Memory B cell (primary cell): ENCODE measurements around the gene PRDM15.

Source experiments
- ATAC-seq: fragments of 150-1000 bp; cut with Tn5 transposase; 2 replicates; pipeline ENCODE4 v1.10.0; 2021; ENCODE audit warnings: low read depth, mild to moderate bottlenecking, moderate library complexity
- DNase-seq, 2 donors: peaks; one replicate each; pipeline ENCODE4 v3.0.0; 2022; ENCODE audit warnings: low spot score in 2 of 2
- H3K27ac Mint-ChIP-seq: one replicate; pipeline ENCODE4 v1.8.0; 2022; ENCODE audit warnings: mild to moderate bottlenecking, moderate library complexity, mixed read lengths
- H3K27me3 Mint-ChIP-seq: one replicate; pipeline ENCODE4 v1.8.0; 2022; ENCODE audit warnings: mixed read lengths
- H3K36me3 Mint-ChIP-seq: one replicate; pipeline ENCODE4 v1.8.0; 2022; ENCODE audit warnings: mild to moderate bottlenecking, mixed read lengths
- H3K4me1 Mint-ChIP-seq: one replicate; pipeline ENCODE4 v1.8.0; 2022; ENCODE audit warnings: mixed read lengths
- H3K4me3 Mint-ChIP-seq: one replicate; pipeline ENCODE4 v1.8.0; 2022; ENCODE audit warnings: mild to moderate bottlenecking, moderate library complexity, mixed read lengths
- H3K9me3 Mint-ChIP-seq: one replicate; pipeline ENCODE4 v1.8.0; 2022; ENCODE audit warnings: mixed read lengths

PRDM15 gene

DNA sequence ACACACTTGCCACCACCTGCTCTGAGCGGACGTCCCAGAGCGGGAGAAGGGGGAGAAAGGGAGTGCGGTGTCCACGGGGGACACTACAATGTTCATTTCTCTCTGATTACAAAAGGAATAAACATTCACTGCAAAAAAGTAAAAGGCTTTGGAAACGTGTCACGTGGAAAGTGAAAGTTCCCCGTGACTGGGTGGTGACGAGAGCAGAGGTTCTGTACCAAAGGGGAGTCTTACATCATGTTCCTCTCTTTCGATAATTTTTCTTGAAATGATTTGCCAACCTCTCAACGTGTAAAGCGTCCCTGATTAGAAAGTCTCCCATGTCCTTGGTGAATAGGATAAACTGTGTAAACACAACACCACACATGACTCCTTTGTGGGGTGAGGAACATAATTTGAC is 22.0 kb upstream of the PRDM15 start:
- Mint-ChIP-seq H3K9me3 (no peaks in the 10 kb centered on the region), H3K27ac (no peak overlapping the region), H3K4me3 (no peak overlapping the region), H3K4me1 (peaks cover under 1% of the 10 kb centered on the region), H3K36me3 (peaks cover 25% of the 10 kb centered on the region), H3K27me3 (no peaks in the 10 kb centered on the region)
- DNase-seq (no peak), ATAC-seq (no peak)

GRCh38 chr21:41900401-41900800 is 21.3 kb upstream of the PRDM15 start:
- Mint-ChIP-seq H3K4me3 (no peak overlapping the region), H3K9me3 (no peaks in the 10 kb centered on the region), H3K27me3 (no peaks in the 10 kb centered on the region), H3K4me1 (peaks cover 4% of the 10 kb centered on the region), H3K27ac (no peak overlapping the region), H3K36me3 (peaks cover 20% of the 10 kb centered on the region)
- ATAC-seq (no peak), DNase-seq (no peak)

DNA sequence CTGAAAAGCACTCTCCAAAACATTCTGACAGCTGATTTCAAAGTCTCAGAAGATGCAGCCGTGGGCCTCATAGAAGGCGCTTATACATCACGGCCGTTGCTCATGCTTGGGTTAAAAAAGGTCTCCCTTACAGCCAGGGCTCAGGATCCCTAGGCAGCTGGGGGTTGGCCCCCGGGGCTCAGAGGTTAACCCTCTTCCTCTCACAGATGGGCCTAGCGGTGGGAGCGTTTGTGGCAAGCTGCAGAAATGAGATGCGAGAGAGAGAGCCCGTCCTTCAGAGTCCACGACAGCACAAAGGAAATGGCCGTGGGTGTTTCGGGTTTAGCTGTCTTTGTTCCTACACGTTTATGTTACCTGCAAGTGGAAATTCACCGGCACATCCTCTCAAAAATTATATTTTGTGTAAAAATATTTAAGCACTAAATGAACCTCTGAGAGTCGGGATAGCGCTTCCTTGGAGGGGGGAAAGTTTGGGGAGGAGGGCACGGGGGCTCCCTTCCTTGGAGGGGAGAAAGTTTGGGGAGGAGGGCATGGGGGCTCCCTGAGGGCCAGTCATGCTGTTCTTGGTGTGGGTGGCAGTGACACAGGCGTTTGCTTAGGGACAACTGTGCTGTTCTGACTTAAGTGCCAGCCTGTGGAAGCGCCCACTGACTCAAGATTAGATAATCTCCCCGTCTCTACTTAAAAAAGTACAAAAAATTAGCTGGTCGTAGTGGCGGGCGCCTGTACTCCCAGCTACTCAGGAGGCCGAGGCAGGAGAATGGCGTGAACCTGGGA is 20.5 kb upstream of the PRDM15 start:
- DNase-seq (no peak), ATAC-seq (no peak)
- Mint-ChIP-seq H3K4me1 (peaks cover 4% of the 10 kb centered on the region), H3K27me3 (no peaks in the 10 kb centered on the region), H3K36me3 (peaks cover 20% of the 10 kb centered on the region), H3K9me3 (no peaks in the 10 kb centered on the region), H3K27ac (no peak overlapping the region), H3K4me3 (no peak overlapping the region)

DNA sequence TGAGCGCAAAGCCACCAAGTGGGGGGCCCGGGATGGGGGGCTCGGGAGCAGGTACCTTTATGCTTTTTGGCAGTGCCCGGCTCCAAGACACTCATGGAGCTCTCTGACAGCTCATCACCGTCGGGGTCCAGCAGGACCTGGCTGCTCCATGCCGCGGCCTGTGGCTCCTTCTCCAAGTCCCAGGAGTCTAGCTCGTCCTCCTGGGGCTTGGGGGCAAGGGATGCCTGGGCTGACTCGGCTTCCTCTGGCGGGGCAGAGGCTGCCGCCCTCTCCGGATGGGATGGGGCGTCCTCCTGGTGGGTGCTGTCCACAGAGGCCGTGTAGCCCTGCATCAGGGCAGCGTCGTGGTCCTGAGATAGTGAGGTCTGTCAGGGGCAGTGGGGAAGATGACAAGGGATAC is 19.9 kb upstream of the PRDM15 start:
- Mint-ChIP-seq H3K9me3 (no peaks in the 10 kb centered on the region), H3K36me3 (peaks cover 20% of the 10 kb centered on the region), H3K4me1 (peaks cover 4% of the 10 kb centered on the region), H3K4me3 (no peak overlapping the region), H3K27me3 (no peaks in the 10 kb centered on the region), H3K27ac (no peak overlapping the region)
- ATAC-seq (no peak), DNase-seq (no peak)

- no peak for ATAC-seq
- Mint-ChIP-seq H3K27ac (no peak overlapping the region), H3K27me3 (no peaks in the 10 kb centered on the region), H3K9me3 (no peaks in the 10 kb centered on the region), H3K4me1 (peaks cover 4% of the 10 kb centered on the region), H3K36me3 (peaks cover 20% of the 10 kb centered on the region), H3K4me3 (no peak overlapping the region)
- no peak for DNase-seq
These were observed 18.6 kb upstream of the PRDM15 start for GRCh38 chr21:41897700-41898099.

DNA sequence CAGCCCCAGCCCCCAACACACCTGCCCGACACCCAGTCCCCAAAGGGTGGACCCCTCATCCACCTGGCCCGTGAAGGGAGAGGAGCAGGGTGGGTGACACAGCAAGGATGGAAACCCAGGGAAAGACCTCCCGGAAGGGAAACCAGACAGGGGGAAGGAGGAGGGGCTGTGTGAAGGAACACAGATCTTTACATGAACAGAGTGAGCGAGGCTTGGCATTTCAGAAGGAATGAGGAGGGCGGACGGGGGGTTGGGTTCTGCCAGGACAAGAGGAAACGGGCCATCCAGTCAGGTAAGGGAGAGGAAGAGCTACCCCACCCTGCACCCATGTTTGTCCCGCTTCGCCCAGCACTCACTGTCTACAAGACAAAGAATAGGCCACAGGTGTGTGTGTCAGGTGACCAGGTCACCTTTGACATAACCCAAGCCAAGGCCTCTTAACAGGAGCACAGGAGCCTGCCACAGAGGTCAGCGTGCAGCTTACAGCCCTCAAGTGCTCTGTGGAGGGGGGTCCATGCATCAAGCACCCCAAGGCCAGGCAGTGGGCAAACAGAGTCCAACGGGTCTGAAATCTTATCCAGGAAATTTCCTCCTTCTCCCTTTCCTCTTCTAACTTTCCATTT is 18.0 kb upstream of the PRDM15 start:
- peaks cover 18% of the 10 kb centered on the region for H3K36me3 Mint-ChIP-seq
- no peaks in the 10 kb centered on the region for H3K9me3 Mint-ChIP-seq
- H3K4me3 Mint-ChIP-seq: no peak overlapping the region
- no peaks in the 10 kb centered on the region for H3K27me3 Mint-ChIP-seq
- H3K4me1 Mint-ChIP-seq: peaks cover 4% of the 10 kb centered on the region
- no peak for DNase-seq
- no peak overlapping the region for H3K27ac Mint-ChIP-seq
- ATAC-seq: no peak

- ATAC-seq (peak; percentile 92), DNase-seq (peak in 1 of 2 donors; percentile 11)
- no peaks in the 10 kb centered on the region for H3K9me3 Mint-ChIP-seq
- H3K4me1 Mint-ChIP-seq: peaks cover 4% of the 10 kb centered on the region
- H3K4me3 Mint-ChIP-seq: peak overlapping the region; percentile 2
- H3K27ac Mint-ChIP-seq: no peak overlapping the region
- no peaks in the 10 kb centered on the region for H3K27me3 Mint-ChIP-seq
- H3K36me3 Mint-ChIP-seq: peaks cover 9% of the 10 kb centered on the region
These were observed 16.7 kb upstream of the PRDM15 start for GRCh38 chr21:41895643-41896493.

GRCh38 chr21:41894922-41895557 is 15.9 kb upstream of the PRDM15 start:
- H3K27me3 Mint-ChIP-seq: no peaks in the 10 kb centered on the region
- no peak overlapping the region for H3K27ac Mint-ChIP-seq
- peaks cover 4% of the 10 kb centered on the region for H3K4me1 Mint-ChIP-seq
- no peak overlapping the region for H3K4me3 Mint-ChIP-seq
- H3K36me3 Mint-ChIP-seq: peaks cover 9% of the 10 kb centered on the region
- no peaks in the 10 kb centered on the region for H3K9me3 Mint-ChIP-seq
- DNase-seq: no peak
- no peak for ATAC-seq

DNA sequence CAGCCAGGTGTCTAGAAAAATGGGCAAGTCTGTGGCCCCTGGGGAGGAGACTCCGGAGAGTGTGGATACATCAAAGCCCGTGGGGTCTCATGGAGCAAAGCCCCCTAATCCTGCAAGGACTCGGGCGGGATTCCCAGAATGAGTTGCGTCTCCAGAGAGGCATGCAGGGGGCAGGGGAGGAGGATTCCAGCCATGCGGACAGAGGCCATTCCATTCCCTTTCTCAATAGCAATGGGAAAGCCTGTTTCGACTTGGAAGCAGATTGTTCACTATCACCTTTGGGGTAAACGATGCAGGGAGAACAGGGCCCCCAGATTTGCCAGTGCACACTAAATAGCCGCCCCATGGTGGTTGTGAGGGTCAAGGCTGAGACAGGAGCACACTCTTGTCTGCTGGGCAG is 15.4 kb upstream of the PRDM15 start:
- Mint-ChIP-seq H3K27me3 (no peaks in the 10 kb centered on the region), H3K4me1 (peaks cover 4% of the 10 kb centered on the region), H3K27ac (no peak overlapping the region), H3K36me3 (peaks cover 9% of the 10 kb centered on the region), H3K4me3 (no peak overlapping the region), H3K9me3 (no peaks in the 10 kb centered on the region)
- DNase-seq (no peak), ATAC-seq (no peak)

DNA sequence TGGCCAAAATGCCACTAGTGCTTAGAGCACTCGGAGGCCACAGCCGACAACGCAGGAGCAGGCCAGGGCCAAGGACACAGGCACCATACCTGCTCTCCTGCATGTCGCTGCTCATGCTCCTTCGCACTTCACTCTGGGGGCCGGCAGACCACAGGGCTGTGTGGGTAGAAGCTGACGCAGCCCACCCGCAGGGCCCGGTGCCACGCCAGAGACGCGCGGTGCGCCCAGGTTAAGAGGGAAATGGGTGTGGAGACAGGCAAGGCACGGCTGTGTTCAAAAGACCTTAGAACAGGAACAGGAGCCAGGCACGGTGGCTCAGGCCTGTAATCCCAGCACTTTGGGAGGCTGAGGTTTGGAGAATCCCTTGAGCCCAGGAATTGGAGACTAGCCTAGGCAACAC is 13.6 kb upstream of the PRDM15 start:
- Mint-ChIP-seq H3K4me1 (peaks cover 4% of the 10 kb centered on the region), H3K4me3 (no peak overlapping the region), H3K9me3 (no peaks in the 10 kb centered on the region), H3K27me3 (no peaks in the 10 kb centered on the region), H3K36me3 (peaks cover 6% of the 10 kb centered on the region), H3K27ac (no peak overlapping the region)
- ATAC-seq (no peak), DNase-seq (no peak)

DNA sequence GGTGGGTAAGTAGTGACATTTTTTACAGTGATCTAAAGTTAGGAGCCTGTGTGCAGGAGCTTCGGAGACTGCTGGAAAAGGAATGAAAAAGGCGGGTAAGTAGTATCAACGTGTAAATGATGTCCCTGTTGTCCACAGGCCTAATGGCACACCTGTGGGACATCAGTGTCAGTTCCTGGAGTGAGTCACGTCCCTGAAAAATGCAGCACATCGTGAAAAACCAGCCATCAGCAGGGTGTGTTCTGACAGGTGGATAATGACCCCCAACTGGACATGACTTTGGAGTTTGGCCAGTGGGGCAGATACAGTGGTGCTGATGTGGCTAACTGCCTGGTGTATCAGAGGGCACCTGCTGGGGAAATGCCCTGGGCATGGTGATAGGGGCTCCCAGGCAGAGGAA is 12.0 kb upstream of the PRDM15 start:
- Mint-ChIP-seq H3K36me3 (peaks cover 4% of the 10 kb centered on the region), H3K27ac (no peak overlapping the region), H3K4me3 (no peak overlapping the region), H3K4me1 (peaks cover 4% of the 10 kb centered on the region), H3K27me3 (no peaks in the 10 kb centered on the region), H3K9me3 (no peaks in the 10 kb centered on the region)
- DNase-seq: no peak
- no peak for ATAC-seq

- H3K27me3 Mint-ChIP-seq: no peaks in the 10 kb centered on the region
- H3K36me3 Mint-ChIP-seq: peaks cover 4% of the 10 kb centered on the region
- no peak overlapping the region for H3K4me3 Mint-ChIP-seq
- DNase-seq (no peak), ATAC-seq (no peak)
- H3K9me3 Mint-ChIP-seq: no peaks in the 10 kb centered on the region
- peaks cover 2% of the 10 kb centered on the region for H3K4me1 Mint-ChIP-seq
- H3K27ac Mint-ChIP-seq: no peak overlapping the region
These were observed 11.2 kb upstream of the PRDM15 start for GRCh38 chr21:41890355-41890754.

DNA sequence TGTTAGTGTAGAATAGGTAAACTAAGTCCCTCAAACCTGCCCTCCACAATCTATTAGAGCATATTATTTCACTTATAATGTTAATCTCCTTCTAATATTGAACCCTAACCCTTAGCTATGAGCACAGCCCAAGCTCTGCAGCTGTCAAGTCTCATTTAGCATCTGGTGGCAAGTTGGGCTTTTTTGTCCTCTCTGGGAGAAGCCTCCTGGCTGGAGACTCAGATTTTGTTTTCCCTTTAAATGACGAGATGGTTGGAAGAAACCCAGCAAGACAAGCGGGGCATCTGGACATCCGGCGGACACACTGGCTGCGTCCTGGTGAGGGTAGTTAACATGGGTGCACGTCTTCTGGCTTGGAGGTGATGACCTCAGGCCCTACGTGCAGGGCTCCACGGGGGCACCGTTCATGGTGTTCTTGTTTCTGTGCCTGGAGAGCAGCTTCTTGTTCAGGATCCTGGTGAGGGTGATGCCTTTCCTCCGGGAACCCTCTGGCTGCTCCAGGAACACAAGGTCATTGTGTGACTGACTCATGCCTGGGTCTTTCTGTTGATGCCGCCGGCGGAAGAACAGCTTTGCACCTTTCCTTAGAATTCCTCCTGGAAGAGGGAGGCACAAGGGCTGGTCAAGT is 9.7 kb upstream of the PRDM15 start:
- ATAC-seq: no peak
- H3K4me3 Mint-ChIP-seq: no peak overlapping the region
- DNase-seq: no peak
- H3K27ac Mint-ChIP-seq: no peak overlapping the region
- H3K36me3 Mint-ChIP-seq: peaks cover 4% of the 10 kb centered on the region
- no peaks in the 10 kb centered on the region for H3K27me3 Mint-ChIP-seq
- peaks cover 3% of the 10 kb centered on the region for H3K4me1 Mint-ChIP-seq
- H3K9me3 Mint-ChIP-seq: no peaks in the 10 kb centered on the region
